IPS-NIHi11 (cell line): ENCODE results near the gene CCR5AS.
"Not testable (repeated sequence)": the region's sequence is repeated elsewhere in the genome, so short reads cannot be mapped to it uniquely, and the experiment has no call there.

Source experiments
- DNase-seq: peaks from one replicate; pipeline ENCODE4 v3.0.0; 2012; ENCODE audit warnings: mixed read lengths, low spot score

Gene CCR5AS

GRCh38 chr3:46356276-46356675 lies 50.6 kb downstream of the CCR5AS start:
- no peak for DNase-seq

- no peak for DNase-seq
Measured at GRCh38 chr3:46354984-46355383, 51.9 kb downstream of the CCR5AS start.

DNA sequence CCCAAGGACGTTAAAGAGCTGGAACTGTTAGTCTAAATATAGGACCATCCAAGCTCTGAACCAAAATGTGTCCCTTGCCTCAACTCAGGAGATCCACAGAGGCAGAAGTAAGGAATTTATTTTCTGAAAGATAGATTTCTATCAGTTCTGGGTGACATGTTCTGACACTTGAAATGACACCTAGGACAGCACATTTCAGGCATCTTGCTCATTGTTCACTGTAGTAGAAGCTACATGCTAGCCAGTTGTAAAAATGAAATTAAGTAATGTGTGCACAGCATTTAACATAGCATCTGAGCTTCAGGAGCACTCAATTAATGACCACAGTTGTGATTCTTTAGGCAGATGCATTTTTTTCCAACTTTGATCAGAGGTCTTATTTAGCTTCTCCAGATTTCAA lies 52.4 kb downstream of the CCR5AS start:
- DNase-seq = no peak

- no peak for DNase-seq
Measured at GRCh38 chr3:46353647-46354410, 53.0 kb downstream of the CCR5AS start, which contains the start of gene CCR2. Gene CCR2 (plus strand): TSS chr3:46354111. CDS start chr3:46357528, 3,417 bp downstream.

- DNase-seq = no peak
Measured at GRCh38 chr3:46353090-46353489, 53.8 kb downstream of the CCR5AS start.

GRCh38 chr3:46351646-46352045 lies 55.2 kb downstream of the CCR5AS start:
- no peak for DNase-seq

- DNase-seq = no peak
Measured at GRCh38 chr3:46350262-46350565, 56.7 kb downstream of the CCR5AS start.

GRCh38 chr3:46349484-46350261 lies 57.2 kb downstream of the CCR5AS start:
- no peak for DNase-seq

DNA sequence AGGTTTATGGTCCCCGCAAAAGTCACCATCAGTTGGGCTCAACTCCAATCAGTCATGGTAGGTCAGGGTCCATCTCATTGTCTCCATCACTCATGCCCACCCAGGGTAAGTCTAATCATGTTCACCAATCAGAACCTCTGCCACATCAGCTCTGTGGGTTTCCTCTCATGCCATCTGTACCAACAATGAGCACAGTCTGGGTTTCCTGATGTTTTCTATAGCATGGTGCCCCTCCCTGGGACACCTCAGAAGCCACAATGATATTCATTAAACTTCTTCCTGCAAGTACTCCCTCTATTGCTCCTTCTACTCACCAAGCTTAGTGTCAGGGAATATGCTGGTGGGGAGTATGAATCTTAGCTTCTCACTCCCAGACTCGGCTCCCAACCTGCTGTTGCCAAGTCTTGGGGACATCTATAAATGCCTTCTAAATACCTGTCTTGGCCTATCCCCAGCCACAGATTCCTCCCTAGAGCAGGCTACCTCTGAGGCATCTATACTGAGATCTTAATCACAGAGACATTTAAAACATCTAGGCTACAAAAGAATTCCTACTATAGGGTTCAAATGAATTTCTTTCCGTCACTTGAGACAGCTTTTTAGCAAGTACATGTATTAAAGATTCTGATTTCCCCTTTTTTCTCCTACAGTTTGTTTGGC lies 57.9 kb downstream of the CCR5AS start:
- no peak for DNase-seq

DNA sequence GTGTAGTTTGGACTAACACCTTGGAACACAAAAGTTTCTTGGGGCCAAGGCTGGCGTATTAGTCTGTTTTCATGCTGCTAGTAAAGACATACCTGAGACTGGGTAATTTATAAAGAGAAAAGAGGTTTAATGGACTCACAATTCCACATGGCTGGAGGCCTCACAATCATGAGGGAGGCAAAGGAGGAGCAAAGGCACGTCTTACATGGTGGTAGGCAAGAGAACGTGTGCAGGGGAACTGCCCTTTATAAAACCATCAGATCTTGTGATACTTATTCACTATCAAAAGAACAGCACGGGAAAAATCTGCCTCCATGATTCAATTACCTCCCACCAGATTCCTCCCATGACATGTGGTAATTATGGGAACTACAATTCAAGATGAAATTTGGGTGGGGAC lies 62.4 kb downstream of the CCR5AS start:
- no peak for DNase-seq

GRCh38 chr3:46338840-46339239 lies 68.0 kb downstream of the CCR5AS start:
- no peak for DNase-seq

DNA sequence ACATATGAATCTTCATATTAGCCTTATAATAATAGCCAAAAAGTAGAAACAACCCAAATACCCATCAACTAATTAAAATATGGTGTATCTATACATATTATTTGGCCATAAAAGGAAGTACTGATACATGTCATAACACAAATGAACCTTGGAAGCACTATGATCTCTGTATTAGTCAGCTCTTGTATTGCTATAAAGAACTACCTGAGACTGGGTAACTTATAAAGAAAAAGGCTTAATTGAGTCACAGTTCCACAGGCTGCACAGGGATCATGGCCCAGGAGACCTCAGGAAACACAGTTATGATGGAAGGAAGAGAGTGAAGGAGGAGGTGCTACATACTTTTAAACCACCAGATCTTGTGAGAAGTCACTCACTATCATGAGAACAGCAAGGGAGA lies 69.0 kb downstream of the CCR5AS start:
- no peak for DNase-seq

DNA sequence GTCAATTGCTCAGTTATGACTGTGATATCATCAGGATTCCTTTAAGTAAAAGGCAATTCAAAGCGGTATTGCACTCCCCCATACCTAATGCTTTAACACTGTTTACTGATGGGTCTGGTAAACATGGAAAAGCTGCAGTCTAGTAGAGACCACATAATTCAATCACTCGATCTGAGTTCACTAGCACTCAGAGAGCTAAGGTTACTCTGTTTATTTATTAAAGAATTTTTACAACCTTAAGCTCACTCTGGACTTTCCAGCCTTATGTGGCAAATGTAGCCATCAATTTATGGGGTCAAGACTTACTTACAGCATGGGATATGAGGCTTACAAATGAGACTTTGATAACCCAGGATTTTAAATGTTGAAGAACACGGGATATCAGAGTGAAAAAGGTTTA lies 71.3 kb downstream of the CCR5AS start:
- no peak for DNase-seq

- DNase-seq = no peak
Measured at GRCh38 chr3:46334741-46335478, 72.0 kb downstream of the CCR5AS start.

DNA sequence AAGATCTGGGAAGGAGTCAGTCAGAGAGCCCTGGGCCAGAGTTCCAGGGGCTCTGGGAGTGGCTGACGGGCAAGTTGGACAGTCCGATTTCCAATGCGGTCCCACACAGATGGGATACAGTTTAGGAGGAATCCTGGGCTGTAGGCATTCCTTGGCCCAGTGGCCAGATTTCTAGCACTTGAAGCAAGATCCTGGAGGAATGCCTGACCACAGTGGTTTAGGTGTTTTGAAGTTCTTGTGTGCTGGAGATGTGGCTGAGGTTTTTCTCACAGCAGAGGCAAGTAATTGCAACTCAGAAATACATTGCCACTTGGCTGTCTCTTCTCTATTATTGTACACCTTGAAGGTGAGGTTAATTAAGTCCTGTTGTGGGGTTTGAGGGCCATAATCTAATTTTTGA lies 76.2 kb downstream of the CCR5AS start:
- not testable (repeated sequence) for DNase-seq

- no peak for DNase-seq
Measured at GRCh38 chr3:46325645-46326300, 81.1 kb downstream of the CCR5AS start.

DNA sequence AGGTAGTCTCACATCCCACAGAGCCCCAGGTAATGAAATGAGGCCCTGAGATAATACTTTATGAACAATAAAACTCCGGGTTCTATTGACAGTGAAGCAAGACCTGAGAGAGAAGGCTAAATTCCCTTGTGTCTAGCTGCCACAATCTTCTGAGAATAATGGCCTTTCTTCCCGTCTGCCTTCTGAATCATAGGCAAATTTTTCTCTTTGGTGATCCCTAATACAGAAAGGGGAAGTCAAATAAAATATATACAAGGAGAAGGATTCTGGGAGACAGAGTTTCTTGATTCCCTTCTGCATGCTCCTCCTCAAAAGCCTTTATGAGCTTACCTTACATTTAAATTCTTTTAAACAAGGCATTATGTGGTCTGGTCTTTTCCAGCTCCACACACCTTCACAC lies 82.8 kb downstream of the CCR5AS start:
- DNase-seq = no peak

GRCh38 chr3:46321461-46322104 lies 85.3 kb downstream of the CCR5AS start:
- DNase-seq = no peak

DNA sequence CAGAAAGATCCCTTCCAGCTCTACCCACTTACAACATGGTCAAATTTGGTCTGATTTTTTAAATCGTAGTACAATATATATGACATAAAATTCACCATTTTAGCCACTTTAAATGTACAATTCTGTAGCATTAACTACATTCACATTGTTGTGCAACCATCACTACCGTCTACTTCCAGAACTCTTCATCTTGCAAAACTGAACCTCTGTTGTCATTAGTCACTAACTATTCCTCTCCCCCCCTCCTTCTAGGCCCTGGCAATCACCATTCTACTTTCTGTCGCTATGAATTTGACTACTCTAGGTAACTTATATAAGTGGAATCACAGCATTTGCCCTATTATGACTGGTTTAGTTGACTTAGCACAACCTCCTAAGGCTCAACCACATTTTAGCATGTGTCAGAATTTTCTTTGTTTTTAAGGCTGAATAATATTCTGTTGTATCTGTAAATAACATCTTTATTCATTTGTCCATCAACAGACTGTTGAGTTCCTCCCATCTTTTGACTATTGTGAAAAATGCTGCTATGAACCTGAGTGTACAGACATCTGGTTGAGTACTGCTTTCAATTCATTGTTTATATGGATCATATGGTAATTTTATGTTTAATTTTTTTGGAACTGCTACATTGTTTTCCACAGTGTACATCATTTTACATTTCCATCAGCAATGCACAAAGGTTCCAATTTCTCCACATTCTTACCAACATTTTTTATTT lies 88.5 kb downstream of the CCR5AS start:
- DNase-seq = no peak

GRCh38 chr3:46316206-46316605 lies 90.7 kb downstream of the CCR5AS start:
- DNase-seq = no peak

DNA sequence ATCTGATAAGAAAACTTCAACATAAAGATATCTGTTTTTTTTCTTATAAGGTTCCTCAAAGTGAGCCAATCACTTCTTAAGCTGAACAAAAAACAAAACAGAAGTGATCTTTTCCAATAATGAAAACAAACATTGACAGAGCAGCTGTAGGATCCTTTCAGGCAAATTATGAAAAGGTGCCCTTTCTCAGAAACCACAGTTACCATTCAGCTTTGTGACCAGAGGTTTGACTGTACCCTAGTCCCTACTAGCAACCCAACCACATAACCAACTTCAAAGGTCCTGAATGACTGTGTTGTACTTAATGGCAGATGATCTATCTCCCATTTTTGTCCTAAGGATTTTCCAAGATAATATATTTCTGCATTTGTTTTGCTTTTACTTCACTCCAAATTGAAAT lies 92.3 kb downstream of the CCR5AS start:
- DNase-seq = no peak
